Measurements from ENCODE around the gene SSRP1.

Gene SSRP1

DNA sequence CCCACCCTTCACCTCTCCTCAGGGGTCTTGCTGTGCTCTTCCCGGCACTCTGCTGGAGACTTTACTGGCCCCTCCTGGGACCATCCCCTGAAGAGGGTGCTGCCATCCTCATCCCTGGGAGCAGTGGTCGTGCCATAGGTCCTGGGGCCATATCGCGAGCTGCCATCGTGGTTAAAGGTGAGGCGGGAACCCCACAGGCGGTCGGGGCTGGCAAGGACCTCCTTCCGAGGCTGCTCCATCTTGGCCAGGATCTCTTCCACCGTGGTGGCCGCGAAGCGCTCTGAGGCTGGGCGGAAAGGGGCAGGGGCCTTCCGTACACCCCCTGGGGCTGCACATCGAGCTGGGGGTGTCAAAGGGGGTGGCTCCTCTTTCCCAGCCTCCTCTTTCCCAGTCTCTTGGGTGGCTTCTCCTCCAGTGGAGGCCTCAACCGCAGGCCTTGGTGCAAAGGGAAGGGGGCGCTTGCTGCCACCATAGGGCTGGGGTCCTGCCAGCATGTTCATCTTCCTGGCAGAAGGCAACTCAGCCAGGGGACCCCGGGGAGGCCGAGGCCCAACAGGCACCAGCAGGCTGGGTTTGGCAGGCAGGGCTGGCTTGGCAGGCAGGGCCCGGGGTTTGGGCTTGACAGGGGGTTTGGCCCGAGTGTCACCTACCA, 15.5 kb downstream of the SSRP1 start:
- peaks cover 16% of the 10 kb centered on the region for H3K4me1 ChIP-seq (ENCODE audit: control insufficient read depth, insufficient read depth, low read length)
- H3K27me3 ChIP-seq (ENCODE audit: control insufficient read depth, insufficient read depth, low read length) = no peaks in the 10 kb centered on the region
- peaks cover 43% of the 10 kb centered on the region for H3K36me3 ChIP-seq (ENCODE audit: control insufficient read depth, insufficient read depth, low read length)

DNA sequence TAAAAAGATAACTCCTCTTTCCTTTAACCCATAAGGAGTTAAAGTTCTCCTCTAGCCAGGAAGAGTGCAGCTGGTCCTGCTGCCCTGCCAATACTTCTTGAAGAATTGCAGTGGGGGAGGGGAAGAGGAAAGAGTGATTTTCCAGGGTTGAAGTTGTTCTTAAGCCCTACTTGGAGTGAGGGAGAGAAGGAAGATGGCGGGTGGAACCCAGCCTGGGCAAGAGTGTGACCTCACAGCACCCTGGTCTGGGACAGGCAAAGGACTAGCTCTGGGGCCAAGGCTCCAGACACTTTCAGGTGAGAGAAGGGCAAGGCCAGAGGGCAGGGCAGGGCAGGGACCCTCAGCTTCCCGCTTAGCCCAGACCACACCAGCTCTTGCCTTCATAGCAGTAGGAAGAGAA, 17.5 kb downstream of the SSRP1 start:
- peaks cover 21% of the 10 kb centered on the region for H3K4me1 ChIP-seq (ENCODE audit: control insufficient read depth, insufficient read depth, low read length)
- H3K36me3 ChIP-seq (ENCODE audit: control insufficient read depth, insufficient read depth, low read length) = peaks cover 62% of the 10 kb centered on the region
- H3K9ac ChIP-seq (ENCODE audit: low read depth, low read length) = no peak overlapping the region
- no peaks in the 10 kb centered on the region for H3K9me3 ChIP-seq (ENCODE audit: control insufficient read depth, insufficient read depth, low read length)
- no peaks in the 10 kb centered on the region for H3K27me3 ChIP-seq (ENCODE audit: control insufficient read depth, insufficient read depth, low read length)
- no peak overlapping the region for H3K4me3 ChIP-seq (ENCODE audit: low read depth, low read length)

More for the DNA sequence above, 15.5 kb downstream of the SSRP1 start:
- Histone ChIP-seq H3K4me3 (ENCODE audit: low read depth, low read length) (no peak overlapping the region), H3K9ac (ENCODE audit: low read depth, low read length) (no peak overlapping the region), H3K9me3 (ENCODE audit: control insufficient read depth, insufficient read depth, low read length) (no peaks in the 10 kb centered on the region)

DNA sequence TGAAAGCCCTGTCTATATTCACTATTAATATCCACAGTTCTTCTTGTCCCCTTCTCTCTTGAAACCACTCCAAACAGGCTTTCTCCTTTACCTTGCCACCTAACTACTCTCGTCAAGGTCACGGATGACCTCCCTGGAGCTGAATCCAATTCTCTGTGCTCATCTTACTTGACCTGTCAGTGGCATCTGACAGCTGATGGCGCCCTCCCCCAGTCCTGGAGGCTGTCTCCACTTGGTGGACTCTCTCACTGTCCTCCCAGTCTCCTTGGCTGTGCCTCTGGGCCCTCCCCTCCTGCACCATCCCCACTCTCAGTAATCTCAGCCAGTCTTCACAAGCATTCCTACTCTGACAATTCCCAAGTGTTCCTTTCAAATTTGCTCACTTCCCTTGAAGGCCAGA, 19.7 kb downstream of the SSRP1 start:
- Histone ChIP-seq H3K9ac (ENCODE audit: low read depth, low read length) (no peak overlapping the region), H3K4me3 (ENCODE audit: low read depth, low read length) (no peak overlapping the region), H3K36me3 (ENCODE audit: control insufficient read depth, insufficient read depth, low read length) (peaks cover 67% of the 10 kb centered on the region), H3K27me3 (ENCODE audit: control insufficient read depth, insufficient read depth, low read length) (no peaks in the 10 kb centered on the region), H3K4me1 (ENCODE audit: control insufficient read depth, insufficient read depth, low read length) (peaks cover 19% of the 10 kb centered on the region), H3K9me3 (ENCODE audit: control insufficient read depth, insufficient read depth, low read length) (no peaks in the 10 kb centered on the region)

DNA sequence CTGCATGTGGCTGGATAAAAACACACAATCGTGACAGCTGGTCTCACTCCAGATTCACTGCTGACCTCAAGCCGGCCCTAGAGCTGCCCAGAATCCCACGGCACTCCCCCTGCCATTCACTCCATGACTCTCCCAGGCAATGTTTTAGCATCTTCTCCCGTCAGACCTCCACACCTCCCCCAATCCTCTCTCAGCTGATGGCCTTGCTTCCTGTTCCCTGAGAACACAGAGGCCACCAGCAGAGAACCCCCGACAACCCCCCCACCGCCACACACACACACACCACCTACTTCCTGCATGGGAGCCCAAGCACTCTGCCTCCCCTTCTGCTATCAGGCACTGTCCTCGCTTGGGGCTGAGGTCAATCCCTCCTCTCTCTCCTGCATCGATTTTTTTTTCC, 20.2 kb downstream of the SSRP1 start:
- H3K4me1 ChIP-seq (ENCODE audit: control insufficient read depth, insufficient read depth, low read length) = peaks cover 22% of the 10 kb centered on the region
- peaks cover 67% of the 10 kb centered on the region for H3K36me3 ChIP-seq (ENCODE audit: control insufficient read depth, insufficient read depth, low read length)
- H3K4me3 ChIP-seq (ENCODE audit: low read depth, low read length) = no peak overlapping the region

GRCh38 chr11:57314221-57314973, 21.3 kb downstream of the SSRP1 start:
- no peaks in the 10 kb centered on the region for H3K9me3 ChIP-seq (ENCODE audit: control insufficient read depth, insufficient read depth, low read length)
- peaks cover 23% of the 10 kb centered on the region for H3K4me1 ChIP-seq (ENCODE audit: control insufficient read depth, insufficient read depth, low read length)
- H3K36me3 ChIP-seq (ENCODE audit: control insufficient read depth, insufficient read depth, low read length) = peaks cover 71% of the 10 kb centered on the region
- no peaks in the 10 kb centered on the region for H3K27me3 ChIP-seq (ENCODE audit: control insufficient read depth, insufficient read depth, low read length)
- H3K9ac ChIP-seq (ENCODE audit: low read depth, low read length) = no peak overlapping the region
- no peak overlapping the region for H3K4me3 ChIP-seq (ENCODE audit: low read depth, low read length)

More for the DNA sequence above, 20.2 kb downstream of the SSRP1 start:
- H3K9ac ChIP-seq (ENCODE audit: low read depth, low read length) = no peak overlapping the region
- H3K27me3 ChIP-seq (ENCODE audit: control insufficient read depth, insufficient read depth, low read length) = no peaks in the 10 kb centered on the region
- H3K9me3 ChIP-seq (ENCODE audit: control insufficient read depth, insufficient read depth, low read length) = no peaks in the 10 kb centered on the region

DNA sequence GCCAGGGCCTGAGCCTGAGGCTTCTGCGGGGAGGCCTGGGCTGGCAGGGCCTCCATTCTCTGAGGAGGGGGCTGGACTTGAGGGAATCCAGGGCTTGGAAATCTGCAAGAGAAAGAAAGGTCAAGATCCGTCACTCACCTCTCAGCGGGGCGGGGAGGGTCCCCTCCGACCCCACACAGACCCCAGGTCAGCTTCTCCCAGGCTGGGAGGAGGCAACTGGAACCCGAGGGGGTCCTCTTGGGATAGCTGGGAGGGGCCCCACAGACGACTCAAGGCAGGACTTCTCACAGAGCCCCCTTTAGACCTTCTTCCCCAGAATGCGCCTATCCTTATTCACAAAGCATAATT, 21.9 kb downstream of the SSRP1 start:
- H3K36me3 ChIP-seq (ENCODE audit: control insufficient read depth, insufficient read depth, low read length) = peaks cover 74% of the 10 kb centered on the region
- H3K9me3 ChIP-seq (ENCODE audit: control insufficient read depth, insufficient read depth, low read length) = no peaks in the 10 kb centered on the region
- no peak overlapping the region for H3K4me3 ChIP-seq (ENCODE audit: low read depth, low read length)
- no peaks in the 10 kb centered on the region for H3K27me3 ChIP-seq (ENCODE audit: control insufficient read depth, insufficient read depth, low read length)
- no peak overlapping the region for H3K9ac ChIP-seq (ENCODE audit: low read depth, low read length)
- H3K4me1 ChIP-seq (ENCODE audit: control insufficient read depth, insufficient read depth, low read length) = peaks cover 23% of the 10 kb centered on the region

GRCh38 chr11:57313071-57313787, 22.5 kb downstream of the SSRP1 start:
- H3K4me1 ChIP-seq (ENCODE audit: control insufficient read depth, insufficient read depth, low read length) = peaks cover 23% of the 10 kb centered on the region
- peaks cover 77% of the 10 kb centered on the region for H3K36me3 ChIP-seq (ENCODE audit: control insufficient read depth, insufficient read depth, low read length)
- H3K4me3 ChIP-seq (ENCODE audit: low read depth, low read length) = no peak overlapping the region
- no peaks in the 10 kb centered on the region for H3K9me3 ChIP-seq (ENCODE audit: control insufficient read depth, insufficient read depth, low read length)
- H3K27me3 ChIP-seq (ENCODE audit: control insufficient read depth, insufficient read depth, low read length) = no peaks in the 10 kb centered on the region
- H3K9ac ChIP-seq (ENCODE audit: low read depth, low read length) = no peak overlapping the region

GRCh38 chr11:57312511-57313021, 23.1 kb downstream of the SSRP1 start:
- Histone ChIP-seq H3K9me3 (ENCODE audit: control insufficient read depth, insufficient read depth, low read length) (no peaks in the 10 kb centered on the region), H3K4me1 (ENCODE audit: control insufficient read depth, insufficient read depth, low read length) (peaks cover 23% of the 10 kb centered on the region), H3K9ac (ENCODE audit: low read depth, low read length) (no peak overlapping the region), H3K4me3 (ENCODE audit: low read depth, low read length) (no peak overlapping the region), H3K36me3 (ENCODE audit: control insufficient read depth, insufficient read depth, low read length) (peaks cover 70% of the 10 kb centered on the region), H3K27me3 (ENCODE audit: control insufficient read depth, insufficient read depth, low read length) (no peaks in the 10 kb centered on the region)

DNA sequence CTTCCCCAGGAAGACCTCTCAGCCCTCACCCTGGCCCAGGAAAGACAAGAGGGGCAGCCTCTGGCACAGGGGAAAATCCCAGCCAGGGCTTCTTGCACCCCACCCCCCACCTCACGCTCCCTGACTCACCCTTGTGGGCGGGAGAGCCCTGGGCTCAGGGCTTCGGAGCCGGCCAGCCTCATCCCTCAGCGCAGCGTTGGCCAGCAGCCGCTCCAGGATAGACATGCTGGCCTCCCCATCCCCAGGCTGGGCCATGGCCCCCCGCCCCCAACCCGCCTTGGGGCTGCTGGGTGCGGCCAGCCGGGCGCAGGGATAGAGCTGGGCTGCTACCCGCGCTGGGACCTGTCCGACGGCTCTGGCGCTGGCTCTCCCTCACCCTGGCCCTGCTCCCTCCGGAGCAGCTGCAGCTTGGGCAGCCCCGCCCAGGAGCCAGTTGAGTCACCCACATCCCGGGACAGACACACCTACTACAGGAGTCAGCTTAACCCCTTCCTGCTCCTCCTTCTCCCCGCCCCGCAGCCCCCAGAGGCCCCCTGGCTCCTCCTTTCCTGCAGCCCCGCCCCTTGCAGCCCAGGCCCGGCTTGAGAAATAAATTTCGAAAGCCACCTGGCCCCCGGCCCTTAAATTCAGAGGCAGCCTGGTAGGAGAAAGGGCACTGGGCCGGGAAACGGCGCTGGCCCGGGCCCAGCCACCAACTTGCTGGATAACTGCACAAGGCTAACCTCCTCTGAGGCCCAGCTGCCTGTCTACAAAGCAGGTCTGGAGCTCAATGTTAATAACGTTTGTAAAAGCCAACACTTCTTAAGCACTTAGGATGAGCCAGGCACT, 24.4 kb downstream of the SSRP1 start:
- H3K9me3 ChIP-seq (ENCODE audit: control insufficient read depth, insufficient read depth, low read length) = no peaks in the 10 kb centered on the region
- peaks cover 62% of the 10 kb centered on the region for H3K36me3 ChIP-seq (ENCODE audit: control insufficient read depth, insufficient read depth, low read length)
- peak overlapping the region; percentile 19 for H3K9ac ChIP-seq (ENCODE audit: low read depth, low read length)
- H3K27me3 ChIP-seq (ENCODE audit: control insufficient read depth, insufficient read depth, low read length) = no peaks in the 10 kb centered on the region
- H3K4me1 ChIP-seq (ENCODE audit: control insufficient read depth, insufficient read depth, low read length) = peaks cover 23% of the 10 kb centered on the region
- H3K4me3 ChIP-seq (ENCODE audit: low read depth, low read length) = peak overlapping the region; percentile 56

- Histone ChIP-seq H3K4me1 (ENCODE audit: control insufficient read depth, insufficient read depth, low read length) (peaks cover 19% of the 10 kb centered on the region), H3K27me3 (ENCODE audit: control insufficient read depth, insufficient read depth, low read length) (no peaks in the 10 kb centered on the region), H3K36me3 (ENCODE audit: control insufficient read depth, insufficient read depth, low read length) (peaks cover 59% of the 10 kb centered on the region), H3K9me3 (ENCODE audit: control insufficient read depth, insufficient read depth, low read length) (no peaks in the 10 kb centered on the region), H3K4me3 (ENCODE audit: low read depth, low read length) (peak overlapping the region; percentile 56), H3K9ac (ENCODE audit: low read depth, low read length) (peak overlapping the region; percentile 19)
Measured at GRCh38 chr11:57310630-57311086, 25.0 kb downstream of the SSRP1 start.

DNA sequence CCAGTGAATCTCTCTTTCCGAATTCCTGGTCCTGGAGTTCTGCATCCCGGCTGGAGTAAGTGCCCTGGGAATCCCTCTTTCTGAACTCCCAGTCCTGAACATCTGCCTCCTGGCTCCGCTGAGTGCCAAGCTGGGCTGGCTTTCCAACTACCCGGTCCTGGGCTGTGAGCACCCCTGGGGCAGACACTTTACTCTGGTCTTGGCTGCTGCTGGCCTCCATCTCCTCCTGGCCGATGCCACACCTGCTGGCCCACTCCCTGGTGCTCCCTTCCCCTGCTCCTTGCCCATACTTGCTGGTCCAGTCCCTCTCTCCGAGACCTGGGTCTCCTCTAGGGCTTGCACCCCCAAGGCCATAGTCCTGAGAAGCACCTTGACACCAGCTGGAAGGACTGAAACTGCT, 25.6 kb downstream of the SSRP1 start:
- no peaks in the 10 kb centered on the region for H3K27me3 ChIP-seq (ENCODE audit: control insufficient read depth, insufficient read depth, low read length)
- no peak overlapping the region for H3K9ac ChIP-seq (ENCODE audit: low read depth, low read length)
- peaks cover 61% of the 10 kb centered on the region for H3K36me3 ChIP-seq (ENCODE audit: control insufficient read depth, insufficient read depth, low read length)
- no peak overlapping the region for H3K4me3 ChIP-seq (ENCODE audit: low read depth, low read length)
- H3K4me1 ChIP-seq (ENCODE audit: control insufficient read depth, insufficient read depth, low read length) = peaks cover 16% of the 10 kb centered on the region
- no peaks in the 10 kb centered on the region for H3K9me3 ChIP-seq (ENCODE audit: control insufficient read depth, insufficient read depth, low read length)

Measured in iPS-15b (cell line).